SU-DHL-6 (cell line): ENCODE measurements around the gene HEXD.

Experiments
- H2AFZ ChIP-seq: fragments of 200-600 bp; sonication (generic); 2 replicates; pipeline ENCODE4 v1.6.1; 2014; ENCODE audit warnings: low read depth, mild to moderate bottlenecking, moderate library complexity, mixed read lengths, antibody characterized with exemption, low read length; ENCODE audit not compliant: severe bottlenecking
- H3F3A ChIP-seq: fragments of 200-600 bp; shearing (Covaris generic); 2 replicates; pipeline ENCODE4 v1.6.0; 2016; ENCODE audit warnings: antibody characterized with exemption, mild to moderate bottlenecking; ENCODE audit not compliant: insufficient read depth
- H3K27ac ChIP-seq: fragments of 200-600 bp; sonication (generic); 2 replicates; pipeline ENCODE4 v1.5.1; 2016; ENCODE audit warnings: low read depth, mild to moderate bottlenecking, low read length, moderate library complexity, mixed read lengths
- H3K27me3 ChIP-seq: fragments of 200-600 bp; sonication (generic), shearing (Covaris generic); 2 replicates; pipeline ENCODE4 v1.6.0; 2014; ENCODE audit warnings: mild to moderate bottlenecking, low read length
- H3K36me3 ChIP-seq: fragments of 200-600 bp; sonication (generic); 2 replicates; pipeline ENCODE4 v1.6.1; 2014; ENCODE audit warnings: mild to moderate bottlenecking, low read length, mixed read lengths
- H3K4me2 ChIP-seq: fragments of 300-600, 200-600 bp; shearing (Covaris generic), sonication (generic); 2 replicates; pipeline ENCODE4 v1.6.0; 2014; ENCODE audit warnings: low read length, low read depth, mild to moderate bottlenecking; ENCODE audit not compliant: poor library complexity, severe bottlenecking
- H3K4me3 ChIP-seq: fragments of 200-600 bp; sonication (generic); 2 replicates; pipeline ENCODE4 v1.5.1; 2014; ENCODE audit warnings: antibody characterized with exemption, low read length, mild to moderate bottlenecking, mixed read lengths; ENCODE audit not compliant: insufficient read depth, poor library complexity, severe bottlenecking
- H3K79me2 ChIP-seq: fragments of 200-600 bp; sonication (generic); 2 replicates; pipeline ENCODE4 v1.6.1; 2014; ENCODE audit warnings: mild to moderate bottlenecking, low read length, moderate library complexity; ENCODE audit not compliant: insufficient read depth
- H3K9ac ChIP-seq: fragments of 200-600 bp; sonication (generic); 2 replicates; pipeline ENCODE4 v1.7.0; 2014; ENCODE audit warnings: mild to moderate bottlenecking, low read length
- H3K9me2 ChIP-seq: fragments of 200-600 bp; sonication (generic); replicated peaks from 2 replicates; pipeline ENCODE4 v1.6.1; 2014; ENCODE audit warnings: low read length; ENCODE audit not compliant: insufficient read depth
- H3K9me3 ChIP-seq: fragments of 200-600 bp; sonication (generic); 2 replicates; pipeline ENCODE4 v1.6.1; 2014; ENCODE audit warnings: low read length, mixed read lengths; ENCODE audit not compliant: insufficient read depth
- H4K20me1 ChIP-seq: fragments of 200-600 bp; sonication (generic); 2 replicates; pipeline ENCODE4 v1.6.1; 2014; ENCODE audit warnings: low read depth, mild to moderate bottlenecking, antibody characterized with exemption, low read length, moderate library complexity, mixed read lengths
- EZH2phosphoT487 ChIP-seq: fragments of 200-600 bp; sonication (generic), shearing (Covaris generic); conservative IDR thresholded peaks from 2 replicates; pipeline ENCODE4 v1.6.1; 2018; ENCODE audit warnings: mild to moderate bottlenecking, antibody characterized with exemption, low read length, moderate library complexity, mixed read lengths
- TF ChIP-seq, protein P1 (sequence below): fragments of 200-600 bp; sonication (generic); IDR thresholded peaks from one replicate; pipeline ENCODE4 v1.5.1; 2017; ENCODE audit warnings: antibody characterized with exemption, mild to moderate bottlenecking, low read length, moderate library complexity; ENCODE audit not compliant: insufficient read depth, poor library complexity, severe bottlenecking

Gene HEXD

DNA sequence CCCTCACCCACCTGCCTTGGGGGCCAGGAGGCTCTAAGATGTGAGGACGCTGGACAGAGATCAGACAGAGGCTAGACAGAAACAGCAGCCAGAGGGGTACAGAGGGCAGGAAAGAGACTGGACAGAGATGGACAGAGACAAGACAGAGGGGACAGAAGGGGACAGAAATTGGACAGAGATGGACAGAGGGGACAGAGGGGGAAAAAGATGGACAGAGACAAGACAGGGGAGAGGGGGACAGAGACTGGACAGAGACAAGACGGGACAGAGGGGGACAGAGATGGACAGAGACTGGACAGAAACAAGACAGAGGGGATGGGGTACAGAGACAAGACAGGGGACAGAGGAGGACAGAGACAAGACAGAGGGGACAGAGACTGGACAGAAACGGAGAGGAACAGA is 30.4 kb upstream of the HEXD start:
- Histone ChIP-seq H3K9me3 (no peaks in the 10 kb centered on the region), H3K27ac (no peak overlapping the region), H3K9ac (no peak overlapping the region), H3K9me2 (no peaks in the 10 kb centered on the region), H3K79me2 (no peaks in the 10 kb centered on the region), H3K27me3 (no peaks in the 10 kb centered on the region), H3K4me3 (no peak overlapping the region), H3K4me2 (no peak overlapping the region), H4K20me1 (no peaks in the 10 kb centered on the region), H3K36me3 (no peaks in the 10 kb centered on the region), H2AFZ (no peak overlapping the region), H3F3A (no peaks in the 10 kb centered on the region)
- TF ChIP-seq, protein P1, sequence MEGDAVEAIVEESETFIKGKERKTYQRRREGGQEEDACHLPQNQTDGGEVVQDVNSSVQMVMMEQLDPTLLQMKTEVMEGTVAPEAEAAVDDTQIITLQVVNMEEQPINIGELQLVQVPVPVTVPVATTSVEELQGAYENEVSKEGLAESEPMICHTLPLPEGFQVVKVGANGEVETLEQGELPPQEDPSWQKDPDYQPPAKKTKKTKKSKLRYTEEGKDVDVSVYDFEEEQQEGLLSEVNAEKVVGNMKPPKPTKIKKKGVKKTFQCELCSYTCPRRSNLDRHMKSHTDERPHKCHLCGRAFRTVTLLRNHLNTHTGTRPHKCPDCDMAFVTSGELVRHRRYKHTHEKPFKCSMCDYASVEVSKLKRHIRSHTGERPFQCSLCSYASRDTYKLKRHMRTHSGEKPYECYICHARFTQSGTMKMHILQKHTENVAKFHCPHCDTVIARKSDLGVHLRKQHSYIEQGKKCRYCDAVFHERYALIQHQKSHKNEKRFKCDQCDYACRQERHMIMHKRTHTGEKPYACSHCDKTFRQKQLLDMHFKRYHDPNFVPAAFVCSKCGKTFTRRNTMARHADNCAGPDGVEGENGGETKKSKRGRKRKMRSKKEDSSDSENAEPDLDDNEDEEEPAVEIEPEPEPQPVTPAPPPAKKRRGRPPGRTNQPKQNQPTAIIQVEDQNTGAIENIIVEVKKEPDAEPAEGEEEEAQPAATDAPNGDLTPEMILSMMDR: no peak
- no peak for TF ChIP-seq EZH2phosphoT487

DNA sequence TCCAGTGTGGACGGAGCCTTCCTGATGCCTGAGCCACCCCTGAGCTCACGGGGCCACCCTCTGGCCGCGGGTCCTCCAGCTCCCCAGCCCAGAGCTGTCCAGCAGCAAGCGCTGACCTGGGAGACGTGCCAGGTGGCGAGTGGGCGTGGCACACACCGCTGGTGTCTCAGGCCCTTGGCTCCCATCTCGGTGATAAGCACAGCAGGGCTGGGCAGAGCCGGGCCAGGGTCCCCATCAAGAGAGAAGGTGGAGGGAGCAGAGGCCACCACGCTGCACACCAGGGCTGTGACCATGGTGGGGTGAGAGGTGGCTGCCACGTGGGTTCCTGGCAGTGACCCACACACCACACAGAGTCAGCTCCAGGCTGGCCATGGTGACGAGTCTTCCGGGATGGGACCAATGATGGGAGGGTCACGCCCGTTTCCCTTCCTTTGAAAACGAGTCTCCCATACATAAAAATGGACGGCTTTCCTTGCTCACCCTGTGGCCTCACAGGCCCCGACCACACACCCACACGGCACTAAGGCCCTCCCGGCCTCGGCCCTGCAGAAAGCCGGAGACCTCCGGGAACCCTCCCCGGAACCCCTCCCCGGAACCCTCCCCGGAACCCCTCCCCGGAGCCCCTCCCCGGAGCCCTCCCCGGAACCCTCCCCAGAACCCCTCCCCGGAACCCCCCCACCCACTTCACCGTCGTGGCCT is 29.8 kb upstream of the HEXD start:
- Histone ChIP-seq H3K9ac (no peak overlapping the region), H3K4me3 (no peak overlapping the region), H3K36me3 (no peaks in the 10 kb centered on the region), H2AFZ (no peak overlapping the region), H3K27me3 (no peaks in the 10 kb centered on the region), H4K20me1 (no peaks in the 10 kb centered on the region), H3K9me2 (no peaks in the 10 kb centered on the region), H3K4me2 (no peak overlapping the region), H3K27ac (no peak overlapping the region), H3F3A (no peaks in the 10 kb centered on the region), H3K79me2 (no peaks in the 10 kb centered on the region), H3K9me3 (no peaks in the 10 kb centered on the region)
- no peak for TF ChIP-seq EZH2phosphoT487
- TF ChIP-seq, protein P1: no peak

DNA sequence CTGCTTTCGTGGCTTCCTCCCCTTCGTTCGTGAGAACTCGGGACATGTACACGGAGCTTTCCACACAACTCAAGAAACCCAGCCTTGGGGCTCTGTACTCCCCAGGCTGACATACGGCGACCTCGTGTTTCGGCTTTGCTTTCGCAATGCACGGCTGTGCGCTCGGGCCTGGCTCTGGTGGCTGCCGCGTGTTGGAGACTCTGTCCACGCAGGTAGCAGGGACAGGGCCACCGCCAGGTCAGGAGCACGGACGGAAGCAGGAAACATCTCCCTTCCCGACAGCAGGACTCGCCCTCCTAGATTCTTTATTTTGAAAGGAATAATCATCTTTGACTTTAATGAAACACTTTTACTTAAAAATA is 29.2 kb upstream of the HEXD start:
- no peak overlapping the region for H3K27ac ChIP-seq
- no peak overlapping the region for H3K9ac ChIP-seq
- no peaks in the 10 kb centered on the region for H3K27me3 ChIP-seq
- no peak overlapping the region for H3K4me3 ChIP-seq
- H2AFZ ChIP-seq: no peak overlapping the region
- H3K36me3 ChIP-seq: no peaks in the 10 kb centered on the region
- no peak overlapping the region for H3K4me2 ChIP-seq
- H3K9me3 ChIP-seq: no peaks in the 10 kb centered on the region
- H3K79me2 ChIP-seq: no peaks in the 10 kb centered on the region
- TF ChIP-seq, protein P1: no peak
- no peaks in the 10 kb centered on the region for H3K9me2 ChIP-seq
- no peaks in the 10 kb centered on the region for H3F3A ChIP-seq
- H4K20me1 ChIP-seq: no peaks in the 10 kb centered on the region
